Left lung (tissue), 10 donors: ENCODE data around the gene KAT7. TPM values are rescaled to one million over a fixed set of nuclear protein-coding genes. Genes with fewer than 3 reads are reported as not detected.

Experiments used
- ATAC-seq: fragments of 200-7000 bp; cut with Tn5 transposase; one replicate; pipeline ENCODE4 v1.9.1; 2020; ENCODE audit warnings: moderate library complexity
- DNase-seq, 4 donors: peaks; one replicate each; pipeline ENCODE4 v3.0.0-alpha.2; 2013 to 2020
- H3K27ac ChIP-seq, 2 donors: fragments of 200-600 bp; sonication (generic) in 1 of 2; one replicate each; pipeline versions ENCODE4 v1.5.0 to v1.8.0; 2020 to 2021
- H3K27me3 ChIP-seq, 2 donors: fragments of 200-600 bp; sonication (generic) in 1 of 2; one replicate each; pipeline versions ENCODE4 v1.5.0 to v1.8.0; 2020 to 2021
- H3K36me3 ChIP-seq, 2 donors: fragments of 200-600 bp; sonication (generic) in 1 of 2; one replicate each; pipeline versions ENCODE4 v1.5.0 to v1.8.0; 2020 to 2021
- H3K4me1 ChIP-seq, 2 donors: fragments of 200-600 bp; one replicate each; pipeline ENCODE4 v1.8.0; 2021
- H3K4me3 ChIP-seq, 2 donors: fragments of 200-600 bp; sonication (generic) in 1 of 2; one replicate each; pipeline versions ENCODE4 v1.5.0 to v1.8.0; 2020 to 2021; ENCODE audit warnings: mild to moderate bottlenecking in 1 of 2
- H3K9me3 ChIP-seq, 2 donors: fragments of 200-600 bp; sonication (generic) in 1 of 2; one replicate each; pipeline versions ENCODE4 v1.5.0 to v1.8.0; 2020 to 2021
- CTCF ChIP-seq, 2 donors: fragments of 200-600 bp; sonication (generic) in 1 of 2; IDR thresholded peaks; one replicate each; pipeline versions ENCODE4 v1.5.0 to v1.8.0; 2021; ENCODE audit warnings: antibody characterized with exemption in 2 of 2
- intact Hi-C, 2 donors: fragments of 100-400 bp; cut with DNase I; formaldehyde crosslinking; loops; one replicate each; pipeline versions ENCODE4 v1.11.2 to v1.14.2; 2022
- polyA plus RNA-seq, 6 donors: library from polyadenylated mRNA; unstranded; fragments of 120-200 nt; gene quantifications; one replicate each; pipeline ENCODE4 v1.2.1, GENCODE V29; 2013; ENCODE audit not compliant: insufficient read length in 6 of 6
- total RNA-seq, 2 donors: library from RNA; stranded (reverse); fragmentation: NEBNext Ultra II Directional; extraction: Animal tissue kit (Norgen Biotek cat#: 25700); gene quantifications; one replicate each; pipeline ENCODE4 v1.2.1, GENCODE V29; 2021
- donor health status: DM: no; HTN: yes; CAD: no.
- donor health status: DM: no; HTN: no; CAD: no.

KAT7 gene
- total and polyA plus RNA-seq, 8 donors = 44.1 to 56.7 (median 51.5) TPM

- intact Hi-C loops = loop anchor here (10.0 kb wide), 1 partner anchor 139 kb away; the partner anchor contains the start of gene SLC35B1 (in 2 of the 2)
- Histone ChIP-seq H3K27me3 (no peaks in the 10 kb centered on the region), H3K27ac (no peak overlapping the region), H3K36me3 (peaks cover 0 to 18% of the 10 kb centered on the region in 2 donors), H3K9me3 (no peaks in the 10 kb centered on the region), H3K4me1 (peaks cover 0 to 6% of the 10 kb centered on the region in 2 donors), H3K4me3 (no peak overlapping the region)
- ATAC-seq = peak; percentile 30
- DNase-seq = no peak
- no peak for TF ChIP-seq CTCF (IDR thresholded peaks at IDR 0.05)
Observed at GRCh38 chr17:49843774-49844350, 55.4 kb downstream of the KAT7 start.

- DNase-seq (peak in 1 of 4 donors; percentile 42), ATAC-seq (no peak)
- Histone ChIP-seq H3K4me1 (peaks cover 0 to 7% of the 10 kb centered on the region in 2 donors), H3K4me3 (no peak overlapping the region), H3K9me3 (no peaks in the 10 kb centered on the region), H3K27me3 (peaks cover 0 to 3% of the 10 kb centered on the region in 2 donors), H3K36me3 (peaks cover 0 to 18% of the 10 kb centered on the region in 2 donors), H3K27ac (peak overlapping the region in 1 of 2 donors; percentile 8)
- no peak for TF ChIP-seq CTCF (IDR thresholded peaks at IDR 0.05)
- intact Hi-C loops = loop anchor here (10.0 kb wide), 1 partner anchor 141 kb away; the partner anchor contains the start of gene SLC35B1 (in 2 of the 2)
Observed at GRCh38 chr17:49845321-49845720, 56.8 kb downstream of the KAT7 start.

GRCh38 chr17:49846938-49847712 lies 58.6 kb downstream of the KAT7 start:
- Histone ChIP-seq H3K9me3 (no peaks in the 10 kb centered on the region), H3K4me3 (no peak overlapping the region), H3K27me3 (peaks cover 0 to 18% of the 10 kb centered on the region in 2 donors), H3K36me3 (peaks cover 0 to 18% of the 10 kb centered on the region in 2 donors), H3K4me1 (peaks cover 4 to 24% of the 10 kb centered on the region in 2 donors), H3K27ac (no peak overlapping the region)
- TF ChIP-seq CTCF (IDR thresholded peaks at IDR 0.05) = no peak
- no peak for DNase-seq
- intact Hi-C loops = loop anchor here (10.0 kb wide), 1 partner anchor 142 kb away; the partner anchor contains the start of gene SLC35B1 (in 2 of the 2)
- no peak for ATAC-seq

- Histone ChIP-seq H3K36me3 (peaks cover 0 to 18% of the 10 kb centered on the region in 2 donors), H3K4me3 (no peak within 1 kb of the TSS), H3K27ac (no peak within 1 kb of the TSS), H3K4me1 (peaks cover 4 to 25% of the 10 kb centered on the region in 2 donors), H3K9me3 (no peaks in the 10 kb centered on the region), H3K27me3 (peaks cover 0 to 20% of the 10 kb centered on the region in 2 donors)
- no peak for DNase-seq
- intact Hi-C loops = loop anchor here (10.0 kb wide), 1 partner anchor 143 kb away; the partner anchor contains the start of gene SLC35B1 (in 2 of the 2)
- TF ChIP-seq CTCF (IDR thresholded peaks at IDR 0.05) = no peak
- no peak for ATAC-seq
Observed at GRCh38 chr17:49848019-49848473, 59.6 kb downstream of the KAT7 start, which contains the start of gene TAC4. Gene TAC4 (minus strand): TSS chr17:49848069. CDS start chr17:49848017, 52 bp downstream.

GRCh38 chr17:49848739-49849138 lies 60.3 kb downstream of the KAT7 start:
- Histone ChIP-seq H3K27ac (no peak overlapping the region), H3K36me3 (peaks cover 0 to 18% of the 10 kb centered on the region in 2 donors), H3K9me3 (no peaks in the 10 kb centered on the region), H3K27me3 (peaks cover 0 to 20% of the 10 kb centered on the region in 2 donors), H3K4me3 (no peak overlapping the region), H3K4me1 (peaks cover 4 to 25% of the 10 kb centered on the region in 2 donors)
- intact Hi-C loops = loop anchor here (10.0 kb wide), 1 partner anchor 144 kb away; the partner anchor contains the start of gene SLC35B1 (in 2 of the 2)
- TF ChIP-seq CTCF (IDR thresholded peaks at IDR 0.05) = no peak
- DNase-seq = no peak
- ATAC-seq = no peak
